SK-N-SH (cell line): ENCODE measurements around the gene ANO6. TPM values are rescaled to one million over a fixed set of nuclear protein-coding genes. Genes with fewer than 3 reads are reported as not detected.

Experiments used
- CTCF ChIA-PET: fragments of 300-600, 350-600 bp; formaldehyde crosslinking; extraction: SDS; loops from one replicate; lab custom pipeline; 2021; lab: Yijun Ruan, JAX
- POLR2A ChIA-PET: fragments of 350-600 bp; sonication (Branson Sonifier 250); formaldehyde crosslinking; extraction: SDS; loops from one replicate; lab custom pipeline; 2020; ENCODE audit warnings: antibody characterized with exemption, inconsistent platforms; lab: Yijun Ruan, JAX
- DNase-seq: peaks from one replicate; pipeline ENCODE4 v3.0.0; 2012
- H2AFZ ChIP-seq: fragments of 200-600 bp; sonication (generic); 2 replicates; pipeline ENCODE4 v1.8.1; 2016; ENCODE audit warnings: antibody characterized with exemption, mild to moderate bottlenecking, low read depth
- H3F3A ChIP-seq: fragments of 200-600 bp; sonication (generic); replicated peaks from 2 replicates; pipeline ENCODE3; 2016; ENCODE audit warnings: antibody characterized with exemption, mild to moderate bottlenecking; ENCODE audit not compliant: insufficient read depth
- H3K27ac ChIP-seq, 2 experiments: fragments of 200-500 bp in 1 of 2; fragments of 200-600 bp in 1 of 2; sonication (Bioruptor generic) in 1 of 2; sonication (generic), shearing (Covaris generic) in 1 of 2; 2 replicates each; pipeline versions ENCODE4 v1.5.1 to v1.6.1; 2014 to 2016; ENCODE audit warnings: low read depth in 2 of 2, inconsistent platforms in 1 of 2, low read length in 1 of 2, mild to moderate bottlenecking in 1 of 2, mixed read lengths in 1 of 2
- H3K27me3 ChIP-seq: fragments of 200-600 bp; sonication (generic), shearing (Covaris generic); 2 replicates; pipeline ENCODE4 v1.6.1; 2016; ENCODE audit warnings: mixed run types; ENCODE audit not compliant: insufficient read depth
- H3K36me3 ChIP-seq, 2 experiments: fragments of 200-500 bp in 1 of 2; fragments of 200-600 bp in 1 of 2; sonication (Bioruptor generic) in 1 of 2; sonication (generic) in 1 of 2; replicated peaks in 1 of 2; 2 replicates each; pipeline versions ENCODE3 to v1.5.1; 2014 to 2016; ENCODE audit warnings: low read length in 1 of 2, mild to moderate bottlenecking in 1 of 2; ENCODE audit not compliant: insufficient read depth in 2 of 2, control insufficient read depth in 1 of 2
- H3K4me1 ChIP-seq, 2 experiments: fragments of 200-500 bp in 1 of 2; fragments of 200-600 bp in 1 of 2; sonication (Bioruptor generic) in 1 of 2; sonication (generic), shearing (Covaris generic) in 1 of 2; 2 replicates each; pipeline versions ENCODE4 v1.5.1 to v1.6.1; 2014 to 2016; ENCODE audit warnings: low read depth in 1 of 2, low read length in 1 of 2, mixed run types in 1 of 2; ENCODE audit not compliant: insufficient read depth in 2 of 2, control insufficient read depth in 1 of 2
- H3K4me2 ChIP-seq: fragments of 200-600 bp; sonication (generic), shearing (Covaris generic); 2 replicates; pipeline ENCODE4 v1.6.1; 2017; ENCODE audit warnings: mixed run types
- H3K4me3 ChIP-seq, 2 experiments: fragments of 200-500 bp in 1 of 2; fragments of 200-600 bp in 1 of 2; sonication (Bioruptor generic) in 1 of 2; sonication (generic), shearing (Covaris generic) in 1 of 2; 2 replicates each; pipeline versions ENCODE4 v1.5.1 to v1.8.1; 2014 to 2016; ENCODE audit warnings: low read depth in 2 of 2, inconsistent platforms in 1 of 2, low read length in 1 of 2, mild to moderate bottlenecking in 1 of 2, mixed read lengths in 1 of 2, moderate library complexity in 1 of 2
- H3K79me2 ChIP-seq: fragments of 200-600 bp; sonication (generic); 2 replicates; pipeline ENCODE4 v1.8.1; 2017; ENCODE audit warnings: mild to moderate bottlenecking; ENCODE audit not compliant: insufficient read depth
- H3K9ac ChIP-seq: fragments of 200-600 bp; sonication (generic); 2 replicates; pipeline ENCODE4 v1.6.1; 2017; ENCODE audit warnings: mixed run types
- H3K9me2 ChIP-seq: fragments of 200-600 bp; sonication (generic); 2 replicates; pipeline ENCODE4 v1.6.1; 2017; ENCODE audit warnings: mixed run types
- H3K9me3 ChIP-seq: fragments of 200-600 bp; sonication (generic); 2 replicates; pipeline ENCODE4 v1.6.1; 2017; ENCODE audit warnings: mixed run types, mild to moderate bottlenecking, moderate library complexity
- H4K20me1 ChIP-seq: fragments of 200-600 bp; sonication (generic); 2 replicates; pipeline ENCODE4 v1.6.1; 2017; ENCODE audit warnings: mild to moderate bottlenecking, mixed run types; ENCODE audit not compliant: insufficient read depth
- ELF1 ChIP-seq: IDR thresholded peaks from 2 replicates; pipeline ENCODE4 v1.4.0; 2012
- EP300 ChIP-seq, 2 experiments: IDR thresholded peaks; 2 replicates each; pipeline versions ENCODE4 v1.4.0 to v1.6.1; 2012; ENCODE audit warnings: borderline replicate concordance in 1 of 2, low read depth in 1 of 2, low read length in 1 of 2
- EZH2phosphoT487 ChIP-seq: fragments of 200-600 bp; sonication (generic); IDR thresholded peaks from 2 replicates; pipeline ENCODE4 v1.6.1; 2017; ENCODE audit warnings: low read depth, mixed run types, mild to moderate bottlenecking, antibody characterized with exemption, moderate library complexity, borderline replicate concordance
- FOSL2 ChIP-seq: IDR thresholded peaks from 2 replicates; pipeline ENCODE4 v1.4.0; 2012; ENCODE audit warnings: low read depth, mild to moderate bottlenecking, moderate library complexity, borderline replicate concordance
- FOXJ3 ChIP-seq: sonication (generic); formaldehyde crosslinking; IDR thresholded peaks from 2 replicates; pipeline ENCODE4 v1.5.1; 2020; ENCODE audit warnings: mild to moderate bottlenecking, missing genetic modification reagents
- FOXM1 ChIP-seq: IDR thresholded peaks from 2 replicates; pipeline ENCODE4 v1.4.0; 2012; ENCODE audit warnings: low read depth, mild to moderate bottlenecking
- GABPA ChIP-seq: IDR thresholded peaks from 2 replicates; pipeline ENCODE4 v1.4.0; 2012; ENCODE audit warnings: low read depth, mild to moderate bottlenecking
- IRF3 ChIP-seq: fragments of 150-350 bp; IDR thresholded peaks from 2 replicates; pipeline ENCODE4 v1.6.1; 2016; ENCODE audit warnings: mild to moderate bottlenecking, low read depth, low read length
- MAX ChIP-seq: IDR thresholded peaks from 2 replicates; pipeline ENCODE4 v1.4.0; 2012; ENCODE audit warnings: low read depth
- NFIC ChIP-seq: IDR thresholded peaks from 2 replicates; pipeline ENCODE4 v1.4.0; 2012; ENCODE audit warnings: borderline replicate concordance
- POLR2AphosphoS5 ChIP-seq: IDR thresholded peaks from 2 replicates; pipeline ENCODE4 v1.6.1; 2012; ENCODE audit warnings: low read depth, low read length
- RAD21 ChIP-seq: IDR thresholded peaks from 2 replicates; pipeline ENCODE4 v1.6.1; 2012; ENCODE audit warnings: mild to moderate bottlenecking, low read length
- RCOR1 ChIP-seq: fragments of 150-350 bp; IDR thresholded peaks from 2 replicates; pipeline ENCODE4 v1.6.1; 2017; ENCODE audit warnings: antibody characterized with exemption, low read length
- SMC3 ChIP-seq: IDR thresholded peaks from 2 replicates; pipeline ENCODE4 v1.6.1; 2012; ENCODE audit warnings: low read depth, low read length, improper control_type of control experiment
- TAF1 ChIP-seq: IDR thresholded peaks from 2 replicates; pipeline ENCODE4 v1.6.1; 2012; ENCODE audit warnings: low read depth, mild to moderate bottlenecking, low read length, moderate library complexity, borderline replicate concordance
- TCF12 ChIP-seq: IDR thresholded peaks from 2 replicates; pipeline ENCODE4 v1.4.0; 2012
- USF1 ChIP-seq: IDR thresholded peaks from 2 replicates; pipeline ENCODE4 v1.4.0; 2012; ENCODE audit warnings: low read depth, borderline replicate concordance
- YY1 ChIP-seq: IDR thresholded peaks from 2 replicates; pipeline ENCODE4 v1.4.0; 2012; ENCODE audit warnings: low read depth, mild to moderate bottlenecking
- WGBS: methylation state at CpG from one replicate; pipeline ENCODE4 v1.1.6; 2017; ENCODE audit warnings: low lambda C conversion rate; 5-methylcytosine and 5-hydroxymethylcytosine counted together
- polyA plus RNA-seq, 3 experiments: library from polyadenylated mRNA; depleted of rRNA; stranded (reverse); fragments of >200 nt; gene quantifications; 2 replicates each; pipeline ENCODE4 v1.2.3, GENCODE V29; 2012

ANO6 gene
- polyA plus RNA-seq, 1 of the 3 experiments (the other 2 are of a cell fraction) = 20.1 TPM

GRCh38 chr12:45423931-45424330, 208.0 kb downstream of the ANO6 start:
- no peaks in the 10 kb centered on the region for H3K9me3 ChIP-seq
- H3F3A ChIP-seq = peaks cover 10% of the 10 kb centered on the region
- 97% methylated on average over 1 of the region's 1 CpG for WGBS
- no peak for DNase-seq
- ChIA-PET CTCF (no interaction called here), POLR2A (no interaction called here)
- no peaks in the 10 kb centered on the region for H4K20me1 ChIP-seq
- TF ChIP-seq EP300 (IDR thresholded peaks at IDR 0.05; ENCODE audit: borderline replicate concordance in 1 of 2, low read depth in 1 of 2, low read length in 1 of 2) (no peak), MAX (no peak), FOSL2 (no peak), SMC3 (no peak), NFIC (no peak), IRF3 (no peak), POLR2AphosphoS5 (no peak), YY1 (no peak), ELF1 (no peak), EZH2phosphoT487 (no peak), RCOR1 (no peak), FOXJ3 (CRISPR knock-in tag) (no peak), GABPA (no peak), USF1 (no peak), TCF12 (no peak), TAF1 (no peak), FOXM1 (no peak)
- H3K36me3 ChIP-seq = peaks cover 41 to 81% of the 10 kb centered on the region in 2 experiments
- H3K27ac ChIP-seq = no peak overlapping the region
- H3K27me3 ChIP-seq = no peaks in the 10 kb centered on the region
- H2AFZ ChIP-seq = no peak overlapping the region
- H3K9me2 ChIP-seq = no peaks in the 10 kb centered on the region
- H3K79me2 ChIP-seq = no peaks in the 10 kb centered on the region
- H3K4me2 ChIP-seq = no peak overlapping the region
- H3K4me1 ChIP-seq = no peaks in the 10 kb centered on the region
- no peak overlapping the region for H3K4me3 ChIP-seq
- no peak overlapping the region for H3K9ac ChIP-seq

- POLR2A ChIA-PET = no interaction called here
- TF ChIP-seq NFIC (0 out of 2 replicates have a peak, but pooled peaks have one; percentile 31), TCF12 (peak; percentile 25; the same call in 1 of the 2 replicates), RAD21 (no peak)
- TF ChIP-seq, all 33 proteins: peak for 2
Measured at GRCh38 chr12:45425426-45425825, 209.5 kb downstream of the ANO6 start.

More at GRCh38 chr12:45425426-45425825, 209.5 kb downstream of the ANO6 start:
- no peaks in the 10 kb centered on the region for H4K20me1 ChIP-seq
- H3K36me3 ChIP-seq = peaks cover 50 to 81% of the 10 kb centered on the region in 2 experiments
- H3F3A ChIP-seq = peaks cover 10% of the 10 kb centered on the region
- no peak for DNase-seq
- WGBS = 87% methylated on average over 4 of the region's 4 CpGs
- no peak overlapping the region for H2AFZ ChIP-seq
- peak overlapping the region in 1 of 2 experiments; percentile 1; a peak in 1 of 4 replicates for H3K27ac ChIP-seq
- H3K4me1 ChIP-seq = peaks cover 0 to 4% of the 10 kb centered on the region in 2 experiments; a peak in 2 of 4 replicates
- no peak overlapping the region for H3K4me2 ChIP-seq
- H3K9me2 ChIP-seq = no peaks in the 10 kb centered on the region
- H3K27me3 ChIP-seq = no peaks in the 10 kb centered on the region
- no peaks in the 10 kb centered on the region for H3K9me3 ChIP-seq
- no peak overlapping the region for H3K4me3 ChIP-seq
- no peaks in the 10 kb centered on the region for H3K79me2 ChIP-seq
- CTCF ChIA-PET = no interaction called here
- no peak overlapping the region for H3K9ac ChIP-seq
